Activated CD4-positive, alpha-beta T cell treated with anti-CD3 and anti-CD28 coated beads, Interleukin-10, Interleukin-2, amounts not matched to agents 100 ng/mL and 50 ng/mL, durations not matched to agents 16 hours and 8 hours (primary cell): ENCODE measurements around the gene CCDC167.
"Not testable (repeated sequence)": the region's sequence is repeated elsewhere in the genome, so short reads cannot be mapped to it uniquely, and the experiment has no call there.

Experiments used
- DNase-seq: peaks from one replicate; pipeline ENCODE4 v3.0.0-alpha.2; 2020

Gene CCDC167

GRCh38 chr6:37507690-37508421 lies 8.2 kb upstream of the CCDC167 start:
- DNase-seq: peak; percentile 42

- no peak for DNase-seq
Measured at GRCh38 chr6:37507077-37507476, 7.4 kb upstream of the CCDC167 start.

GRCh38 chr6:37506479-37506878 lies 6.8 kb upstream of the CCDC167 start:
- no peak for DNase-seq

GRCh38 chr6:37504024-37504423 lies 4.3 kb upstream of the CCDC167 start:
- no peak for DNase-seq

GRCh38 chr6:37503309-37503965 lies 3.7 kb upstream of the CCDC167 start:
- DNase-seq: no peak

GRCh38 chr6:37502703-37503291 lies 3.1 kb upstream of the CCDC167 start:
- peak; percentile 58 for DNase-seq

GRCh38 chr6:37501632-37502491 lies 2.2 kb upstream of the CCDC167 start:
- peak; percentile 62 for DNase-seq

GRCh38 chr6:37500904-37501303 lies 1.2 kb upstream of the CCDC167 start:
- DNase-seq: not testable (repeated sequence)

- DNase-seq: no peak
Measured at GRCh38 chr6:37500294-37500608, 558 bp upstream of the CCDC167 start.

GRCh38 chr6:37496951-37497885 lies 2.5 kb downstream of the CCDC167 start:
- no peak for DNase-seq

- DNase-seq: peak; percentile 65
Measured at GRCh38 chr6:37495244-37495934, 4.3 kb downstream of the CCDC167 start.

- no peak for DNase-seq
Measured at GRCh38 chr6:37493661-37493995, 6.1 kb downstream of the CCDC167 start.

- no peak for DNase-seq
Measured at GRCh38 chr6:37492991-37493660, 6.6 kb downstream of the CCDC167 start.

- no peak for DNase-seq
Measured at GRCh38 chr6:37492236-37492972, 7.3 kb downstream of the CCDC167 start.

GRCh38 chr6:37491830-37492208 lies 7.9 kb downstream of the CCDC167 start:
- DNase-seq: no peak

GRCh38 chr6:37491171-37491829 lies 8.4 kb downstream of the CCDC167 start:
- DNase-seq: no peak

GRCh38 chr6:37490536-37491170 lies 9.0 kb downstream of the CCDC167 start:
- DNase-seq: no peak

- no peak for DNase-seq
Measured at GRCh38 chr6:37489697-37490336, 9.9 kb downstream of the CCDC167 start.

- DNase-seq: peak; percentile 62
Measured at GRCh38 chr6:37488476-37488875, 11.2 kb downstream of the CCDC167 start.
